Measurements from ENCODE around the gene MYCBPAP.
"Not testable (repeated sequence)": the region's sequence is repeated elsewhere in the genome, so short reads cannot be mapped to it uniquely, and the experiment has no call there.

Gene MYCBPAP

GRCh38 chr17:50473901-50474300, 34.3 kb upstream of the MYCBPAP start:
- H3K4me3 ChIP-seq (ENCODE audit: low read depth in 1 of 2, low read length in 1 of 2): no peak overlapping the region
- H3K27ac ChIP-seq: no peak overlapping the region
- peaks cover 65% of the 10 kb centered on the region for H3K27me3 ChIP-seq
- no peaks in the 10 kb centered on the region for H3K9me3 ChIP-seq
- no peak for TF ChIP-seq CTCF (IDR thresholded peaks at IDR 0.05)
- no peaks in the 10 kb centered on the region for H3K36me3 ChIP-seq
- peaks cover 7 to 11% of the 10 kb centered on the region in 2 experiments for H3K4me1 ChIP-seq (ENCODE audit: control insufficient read depth in 1 of 2, insufficient read depth in 1 of 2, low read depth in 1 of 2, low read length in 1 of 2)

- peaks cover 14 to 17% of the 10 kb centered on the region in 2 experiments for H3K4me1 ChIP-seq (ENCODE audit: control insufficient read depth in 1 of 2, insufficient read depth in 1 of 2, low read depth in 1 of 2, low read length in 1 of 2)
- no peaks in the 10 kb centered on the region for H3K9me3 ChIP-seq
- H3K4me3 ChIP-seq (ENCODE audit: low read depth in 1 of 2, low read length in 1 of 2): no peak overlapping the region
- no peak overlapping the region for H3K27ac ChIP-seq
- no peak for TF ChIP-seq CTCF (IDR thresholded peaks at IDR 0.05)
- no peaks in the 10 kb centered on the region for H3K36me3 ChIP-seq
- H3K27me3 ChIP-seq: peaks cover 59% of the 10 kb centered on the region
Measured at GRCh38 chr17:50474523-50474922, 33.7 kb upstream of the MYCBPAP start.

GRCh38 chr17:50475362-50475761, 32.9 kb upstream of the MYCBPAP start:
- no peak overlapping the region for H3K27ac ChIP-seq
- peaks cover 51% of the 10 kb centered on the region for H3K27me3 ChIP-seq
- H3K9me3 ChIP-seq: no peaks in the 10 kb centered on the region
- peaks cover 22 to 25% of the 10 kb centered on the region in 2 experiments for H3K4me1 ChIP-seq (ENCODE audit: control insufficient read depth in 1 of 2, insufficient read depth in 1 of 2, low read depth in 1 of 2, low read length in 1 of 2)
- H3K4me3 ChIP-seq (ENCODE audit: low read depth in 1 of 2, low read length in 1 of 2): no peak overlapping the region
- no peak for TF ChIP-seq CTCF (IDR thresholded peaks at IDR 0.05)
- no peaks in the 10 kb centered on the region for H3K36me3 ChIP-seq

- H3K4me1 ChIP-seq (ENCODE audit: control insufficient read depth in 1 of 2, insufficient read depth in 1 of 2, low read depth in 1 of 2, low read length in 1 of 2): peaks cover 28 to 31% of the 10 kb centered on the region in 2 experiments
- not testable (repeated sequence) for H3K36me3 ChIP-seq; H3K4me3 ChIP-seq (ENCODE audit: low read depth in 1 of 2, low read length in 1 of 2); H3K27ac ChIP-seq; H3K9me3 ChIP-seq
- peaks cover 45% of the 10 kb centered on the region for H3K27me3 ChIP-seq
Measured at GRCh38 chr17:50475775-50476544, 32.3 kb upstream of the MYCBPAP start.

- Histone ChIP-seq H3K36me3 (no peaks in the 10 kb centered on the region), H3K27ac (no peak overlapping the region), H3K9me3 (no peaks in the 10 kb centered on the region), H3K27me3 (peaks cover 37% of the 10 kb centered on the region), H3K4me3 (ENCODE audit: low read depth in 1 of 2, low read length in 1 of 2) (no peak overlapping the region), H3K4me1 (ENCODE audit: control insufficient read depth in 1 of 2, insufficient read depth in 1 of 2, low read depth in 1 of 2, low read length in 1 of 2) (peaks cover 36 to 39% of the 10 kb centered on the region in 2 experiments)
- no peak for TF ChIP-seq CTCF (IDR thresholded peaks at IDR 0.05)
Measured at GRCh38 chr17:50476545-50477315, 31.5 kb upstream of the MYCBPAP start.

GRCh38 chr17:50477976-50478375, 30.3 kb upstream of the MYCBPAP start:
- Histone ChIP-seq H3K36me3 (no peaks in the 10 kb centered on the region), H3K27me3 (peaks cover 26% of the 10 kb centered on the region), H3K4me1 (ENCODE audit: control insufficient read depth in 1 of 2, insufficient read depth in 1 of 2, low read depth in 1 of 2, low read length in 1 of 2) (peaks cover 45 to 49% of the 10 kb centered on the region in 2 experiments), H3K4me3 (ENCODE audit: low read depth in 1 of 2, low read length in 1 of 2) (peak overlapping the region; percentile 68 to 74), H3K27ac (peak overlapping the region; percentile 80), H3K9me3 (no peaks in the 10 kb centered on the region)
- TF ChIP-seq CTCF (IDR thresholded peaks at IDR 0.05): no peak
